Hair follicular keratinocyte (primary cell): Measurements from ENCODE around the gene PRSS1. TPM values are rescaled to one million over a fixed set of nuclear protein-coding genes. Genes with fewer than 3 reads are reported as not detected.

Experiments
- total RNA-seq: library from RNA; depleted of rRNA; stranded (reverse); fragments of >200 nt; gene quantifications from 2 replicates; pipeline ENCODE4 v1.2.3, GENCODE V29; 2015

PRSS1 gene
- not detected in 2 replicates for total RNA-seq

GRCh38 chr7:142749218-142749993, at the start of gene PRSS1:
PRSS1 (plus strand) TSS chr7:142749472; CDS start chr7:142749485, 13 bp downstream.

GRCh38 chr7:142770661-142771352, 21.5 kb downstream of the PRSS1 start, which contains the start of gene PRSS2:
PRSS2 (plus strand) TSS chr7:142770970; CDS start chr7:142770983, 13 bp downstream.

Other genes starting within 250 kb of the PRSS1 start
- not detected in 2 replicates for gene PRSS2, start 21.5 kb downstream of the PRSS1 start, total RNA-seq
- gene EPHB6, start 105.6 kb downstream of the PRSS1 start, total RNA-seq, result 0.08 TPM in 1 of 2 replicates, not detected in the other
- 0.08 TPM in 1 of 2 replicates, not detected in the other for gene TRPV6, start 136.3 kb downstream of the PRSS1 start, total RNA-seq
- gene TRPV5, start 184.3 kb downstream of the PRSS1 start, total RNA-seq, result not detected in 2 replicates
- gene LLCFC1, start 190.0 kb downstream of the PRSS1 start, total RNA-seq, result not detected in 2 replicates
- not detected in 2 replicates for gene KEL, start 212.9 kb downstream of the PRSS1 start, total RNA-seq